Measurements from ENCODE around the gene SPTBN1.

GRCh38 chr2:54446122-54446521 lies 10.0 kb upstream of the SPTBN1 start:
- no peak for TF ChIP-seq POLR2A (IDR thresholded peaks at IDR 0.05; ENCODE audit: extremely low read depth, insufficient read length)
- no peak for TF ChIP-seq CTCF (IDR thresholded peaks at IDR 0.05; ENCODE audit: low read depth, low read length)
